Fibroblast of lung (primary cell): Measurements from ENCODE around the gene HS6ST2.

Source experiments
- CTCF ChIP-seq, 2 donors: IDR thresholded peaks in 1 of 2; conservative IDR thresholded peaks in 1 of 2; 1 replicate in 1 of 2; 2 replicates in 1 of 2; pipeline ENCODE4 v1.5.1; 2011 to 2012; ENCODE audit warnings: low read length in 2 of 2, control low read depth in 1 of 2, inconsistent platforms in 1 of 2, low read depth in 1 of 2, mild to moderate bottlenecking in 1 of 2
- EZH2 ChIP-seq: IDR thresholded peaks from 2 replicates; pipeline ENCODE4 v1.5.1; 2012; ENCODE audit warnings: low read length, control low read depth, mild to moderate bottlenecking; ENCODE audit errors: missing control alignments

DNA sequence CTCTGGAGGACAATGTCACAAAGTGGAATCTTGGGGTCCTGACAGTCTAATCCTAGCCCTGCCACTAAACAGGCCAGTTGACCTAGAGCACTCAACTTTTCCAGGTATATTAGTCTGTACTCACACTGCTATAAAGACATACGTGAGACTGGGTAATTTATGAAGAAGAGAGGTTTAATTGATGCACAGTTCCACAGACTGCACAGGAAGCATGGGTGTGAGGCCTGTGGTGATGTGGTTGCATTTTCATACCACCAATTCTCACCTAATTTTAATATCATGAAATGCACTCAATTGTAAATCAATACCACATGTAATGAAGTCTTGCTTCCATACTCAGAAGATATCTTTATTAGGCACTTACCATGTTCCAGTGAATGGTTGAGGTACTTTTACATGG lies 192.0 kb downstream of the HS6ST2 start:
- TF ChIP-seq CTCF (conservative IDR thresholded peaks at IDR 0.05 in 1 of 2, IDR thresholded peaks at IDR 0.05 in 1 of 2; ENCODE audit: low read depth in 1 of 2, low read length in 2 of 2) (no peak), EZH2 (no peak)
